KMS-11 (cell line): ENCODE measurements around the gene MRPL23.

ENCODE experiments used
- H2AFZ ChIP-seq: fragments of 200-600 bp; sonication (generic); 2 replicates; pipeline ENCODE4 v1.6.1; 2016; ENCODE audit warnings: antibody characterized with exemption, mixed run types, low read depth
- H3K27ac ChIP-seq: fragments of 200-600 bp; sonication (generic); 2 replicates; pipeline ENCODE4 v1.6.1; 2016; ENCODE audit warnings: mild to moderate bottlenecking, mixed run types
- H3K27me3 ChIP-seq: fragments of 200-600 bp; sonication (generic); 2 replicates; pipeline ENCODE4 v1.6.1; 2017; ENCODE audit warnings: mild to moderate bottlenecking, low read depth, mixed run types, moderate library complexity; ENCODE audit not compliant: insufficient read depth
- H3K36me3 ChIP-seq: fragments of 200-600 bp; sonication (generic); 2 replicates; pipeline ENCODE4 v1.6.1; 2017; ENCODE audit warnings: mild to moderate bottlenecking, mixed run types; ENCODE audit not compliant: insufficient read depth
- H3K4me1 ChIP-seq: fragments of 200-600 bp; sonication (generic); 2 replicates; pipeline ENCODE4 v1.6.1; 2016; ENCODE audit warnings: mild to moderate bottlenecking, low read depth, mixed run types; ENCODE audit not compliant: poor library complexity, severe bottlenecking
- H3K4me2 ChIP-seq: fragments of 200-600 bp; sonication (generic); 2 replicates; pipeline ENCODE4 v1.7.0; 2016; ENCODE audit warnings: mild to moderate bottlenecking, mixed run types
- H3K4me3 ChIP-seq: fragments of 200-600 bp; sonication (generic); IDR thresholded peaks from 2 replicates; pipeline ENCODE4 v1.6.1; 2017; ENCODE audit warnings: low read depth, low read length, mixed read lengths; ENCODE audit not compliant: insufficient read depth
- H3K79me2 ChIP-seq: fragments of 200-600 bp; sonication (generic); 2 replicates; pipeline ENCODE4 v1.6.1; 2016; ENCODE audit warnings: low read depth, mixed run types; ENCODE audit not compliant: insufficient read depth
- H3K9ac ChIP-seq: fragments of 200-600 bp; sonication (generic); 2 replicates; pipeline ENCODE4 v1.6.1; 2016; ENCODE audit warnings: mild to moderate bottlenecking, mixed run types
- H4K20me1 ChIP-seq: fragments of 200-600 bp; sonication (generic); 2 replicates; pipeline ENCODE4 v1.6.1; 2016; ENCODE audit warnings: mild to moderate bottlenecking, mixed run types; ENCODE audit not compliant: insufficient read depth
- CTCF ChIP-seq: fragments of 200-600 bp; sonication (generic); conservative IDR thresholded peaks from 2 replicates; pipeline ENCODE4 v1.6.1; 2017; ENCODE audit warnings: low read depth, mild to moderate bottlenecking, antibody characterized with exemption, low read length, moderate library complexity, mixed read lengths

The MRPL23 gene

DNA sequence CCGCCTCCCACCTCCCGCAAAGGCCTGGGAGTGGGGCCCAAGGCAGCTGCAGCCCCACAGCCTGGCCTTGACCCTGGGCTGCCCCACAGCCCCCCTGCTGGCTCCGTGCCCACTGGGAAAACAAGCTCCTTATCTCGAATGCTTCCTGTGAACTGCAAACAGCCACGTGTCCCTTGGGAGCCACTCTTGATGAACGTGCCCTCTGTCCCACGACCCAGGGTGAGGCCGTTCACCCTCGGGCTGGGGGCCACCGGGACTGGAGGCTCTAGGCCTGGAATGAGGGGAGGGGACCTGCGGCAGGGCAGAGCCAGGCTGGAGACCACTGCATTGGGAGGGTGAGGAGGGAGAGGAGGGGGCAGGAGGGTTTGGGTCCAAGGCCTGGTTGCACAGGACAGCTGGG, 41.0 kb downstream of the MRPL23 start:
- no peaks in the 10 kb centered on the region for H3K79me2 ChIP-seq
- H3K9ac ChIP-seq: no peak overlapping the region
- no peak overlapping the region for H3K27ac ChIP-seq
- no peaks in the 10 kb centered on the region for H3K36me3 ChIP-seq
- no peaks in the 10 kb centered on the region for H4K20me1 ChIP-seq
- H2AFZ ChIP-seq: no peak overlapping the region
- H3K4me1 ChIP-seq: no peaks in the 10 kb centered on the region
- H3K27me3 ChIP-seq: peaks cover 2% of the 10 kb centered on the region; the same call in 1 of the 2 replicates
- no peak overlapping the region for H3K4me3 ChIP-seq
- no peak for TF ChIP-seq CTCF
- H3K4me2 ChIP-seq: no peak overlapping the region

DNA sequence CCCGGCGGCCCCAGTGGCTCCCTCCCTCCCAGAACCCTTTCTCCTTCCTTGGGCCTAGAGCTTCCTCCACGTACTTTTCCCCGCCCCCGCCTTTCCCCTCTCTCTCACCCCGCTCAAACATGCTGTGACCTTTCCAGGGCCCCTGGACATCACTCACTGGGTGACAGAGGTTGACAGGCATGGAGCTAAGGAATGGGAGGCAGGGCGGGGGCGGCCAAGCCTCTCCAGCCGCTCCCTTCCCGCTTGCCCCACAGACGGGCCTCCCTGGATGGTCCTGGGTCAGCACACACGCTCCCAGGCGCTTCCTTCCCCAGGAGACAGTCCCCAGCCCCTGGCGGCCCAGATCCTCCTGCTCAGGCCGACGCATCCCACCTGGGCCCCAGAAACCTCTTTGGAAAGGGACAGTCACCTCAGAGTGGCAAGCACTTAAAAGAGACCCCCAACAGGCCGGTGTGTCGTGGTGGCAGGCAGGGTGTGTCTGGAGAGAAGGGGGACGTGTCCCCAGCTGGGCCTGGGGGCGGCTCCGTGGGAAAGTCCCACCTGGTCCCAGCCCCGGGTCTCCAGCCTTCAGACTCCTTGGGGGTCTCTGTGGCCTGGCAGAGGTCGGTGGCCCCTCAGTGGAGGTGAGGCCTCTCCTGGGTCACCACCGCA, 41.7 kb downstream of the MRPL23 start:
- Histone ChIP-seq H4K20me1 (no peaks in the 10 kb centered on the region), H3K4me3 (no peak overlapping the region), H3K36me3 (no peaks in the 10 kb centered on the region), H3K27ac (no peak overlapping the region), H3K4me1 (no peaks in the 10 kb centered on the region), H3K79me2 (no peaks in the 10 kb centered on the region), H2AFZ (no peak overlapping the region), H3K4me2 (no peak overlapping the region), H3K9ac (no peak overlapping the region), H3K27me3 (no peaks in the 10 kb centered on the region)
- TF ChIP-seq CTCF: no peak

- no peaks in the 10 kb centered on the region for H3K27me3 ChIP-seq
- H2AFZ ChIP-seq: no peak overlapping the region
- no peaks in the 10 kb centered on the region for H3K4me1 ChIP-seq
- H4K20me1 ChIP-seq: no peaks in the 10 kb centered on the region
- no peak overlapping the region for H3K4me3 ChIP-seq
- H3K36me3 ChIP-seq: no peaks in the 10 kb centered on the region
- no peak overlapping the region for H3K27ac ChIP-seq
- no peak overlapping the region for H3K4me2 ChIP-seq
- no peak overlapping the region for H3K9ac ChIP-seq
- TF ChIP-seq CTCF: no peak
- no peaks in the 10 kb centered on the region for H3K79me2 ChIP-seq
These were observed 42.8 kb downstream of the MRPL23 start for GRCh38 chr11:1989953-1990352.

- Histone ChIP-seq H3K9ac (no peak overlapping the region), H3K79me2 (no peaks in the 10 kb centered on the region), H3K27ac (no peak overlapping the region), H3K4me1 (no peaks in the 10 kb centered on the region), H3K4me3 (no peak overlapping the region), H4K20me1 (no peaks in the 10 kb centered on the region), H3K4me2 (no peak overlapping the region), H3K36me3 (no peaks in the 10 kb centered on the region), H2AFZ (no peak overlapping the region), H3K27me3 (no peaks in the 10 kb centered on the region)
- no peak for TF ChIP-seq CTCF
These were observed 43.9 kb downstream of the MRPL23 start for GRCh38 chr11:1990872-1991578.
